Measurements from ENCODE around the gene PTPRR.

Gene PTPRR

DNA sequence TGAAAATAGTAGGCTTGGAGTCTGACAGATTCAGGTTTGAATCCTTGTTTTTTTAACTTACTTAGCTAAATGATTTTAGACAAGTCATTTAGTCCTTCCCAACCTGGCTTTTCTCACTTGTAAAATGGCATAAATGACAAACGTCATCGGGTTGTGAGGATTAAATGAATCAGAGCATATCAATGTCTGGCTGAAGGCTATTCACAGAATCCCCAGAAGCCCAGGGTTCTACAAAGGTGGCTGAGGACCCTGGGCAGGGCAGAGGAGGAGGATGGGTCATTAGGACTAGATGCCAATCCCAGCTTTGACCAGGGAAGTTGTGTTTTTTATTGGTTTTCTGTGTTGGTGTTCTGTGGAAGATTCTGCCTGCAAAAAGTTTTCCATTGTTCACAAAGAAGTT is 275.7 kb downstream of the PTPRR start:
- H3K36me3 ChIP-seq (ENCODE audit: control insufficient read depth, insufficient read depth, low read length): no peaks in the 10 kb centered on the region
- H3K4me3 ChIP-seq (replicated peaks; ENCODE audit: low read depth, low read length): no peak overlapping the region
- TF ChIP-seq, protein P1, sequence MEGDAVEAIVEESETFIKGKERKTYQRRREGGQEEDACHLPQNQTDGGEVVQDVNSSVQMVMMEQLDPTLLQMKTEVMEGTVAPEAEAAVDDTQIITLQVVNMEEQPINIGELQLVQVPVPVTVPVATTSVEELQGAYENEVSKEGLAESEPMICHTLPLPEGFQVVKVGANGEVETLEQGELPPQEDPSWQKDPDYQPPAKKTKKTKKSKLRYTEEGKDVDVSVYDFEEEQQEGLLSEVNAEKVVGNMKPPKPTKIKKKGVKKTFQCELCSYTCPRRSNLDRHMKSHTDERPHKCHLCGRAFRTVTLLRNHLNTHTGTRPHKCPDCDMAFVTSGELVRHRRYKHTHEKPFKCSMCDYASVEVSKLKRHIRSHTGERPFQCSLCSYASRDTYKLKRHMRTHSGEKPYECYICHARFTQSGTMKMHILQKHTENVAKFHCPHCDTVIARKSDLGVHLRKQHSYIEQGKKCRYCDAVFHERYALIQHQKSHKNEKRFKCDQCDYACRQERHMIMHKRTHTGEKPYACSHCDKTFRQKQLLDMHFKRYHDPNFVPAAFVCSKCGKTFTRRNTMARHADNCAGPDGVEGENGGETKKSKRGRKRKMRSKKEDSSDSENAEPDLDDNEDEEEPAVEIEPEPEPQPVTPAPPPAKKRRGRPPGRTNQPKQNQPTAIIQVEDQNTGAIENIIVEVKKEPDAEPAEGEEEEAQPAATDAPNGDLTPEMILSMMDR (IDR thresholded peaks at IDR 0.05; ENCODE audit: insufficient read depth, low read length, poor library complexity, severe bottlenecking): no peak
- no peak for DNase-seq (ENCODE audit: extremely low read depth, insufficient read length)
- H3K27me3 ChIP-seq (replicated peaks; ENCODE audit: control insufficient read depth, insufficient read depth, low read length): no peaks in the 10 kb centered on the region

DNA sequence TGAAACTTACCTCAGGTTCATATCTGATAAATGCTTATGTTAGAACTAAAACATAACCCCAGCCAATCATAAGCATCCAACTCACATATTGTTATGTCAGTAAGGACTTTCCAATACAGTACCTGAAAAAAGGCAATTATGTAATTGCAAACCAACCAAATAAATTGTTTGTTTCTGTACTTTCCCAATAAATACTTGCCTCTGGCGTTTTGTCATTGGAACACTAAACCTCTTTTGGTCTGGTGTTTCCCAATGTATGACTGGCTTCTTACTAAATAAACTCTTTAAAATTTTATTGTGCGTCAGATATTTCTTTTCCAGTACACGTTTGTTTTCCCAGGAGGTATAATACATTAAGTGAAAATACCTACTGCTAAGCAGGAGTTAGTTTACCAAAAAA is 276.6 kb downstream of the PTPRR start:
- TF ChIP-seq, protein P1 (IDR thresholded peaks at IDR 0.05; ENCODE audit: insufficient read depth, low read length, poor library complexity, severe bottlenecking): no peak
- Histone ChIP-seq H3K27me3 (replicated peaks; ENCODE audit: control insufficient read depth, insufficient read depth, low read length) (no peaks in the 10 kb centered on the region), H3K4me3 (replicated peaks; ENCODE audit: low read depth, low read length) (no peak overlapping the region), H3K36me3 (ENCODE audit: control insufficient read depth, insufficient read depth, low read length) (no peaks in the 10 kb centered on the region)
- no peak for DNase-seq (ENCODE audit: extremely low read depth, insufficient read length)

DNA sequence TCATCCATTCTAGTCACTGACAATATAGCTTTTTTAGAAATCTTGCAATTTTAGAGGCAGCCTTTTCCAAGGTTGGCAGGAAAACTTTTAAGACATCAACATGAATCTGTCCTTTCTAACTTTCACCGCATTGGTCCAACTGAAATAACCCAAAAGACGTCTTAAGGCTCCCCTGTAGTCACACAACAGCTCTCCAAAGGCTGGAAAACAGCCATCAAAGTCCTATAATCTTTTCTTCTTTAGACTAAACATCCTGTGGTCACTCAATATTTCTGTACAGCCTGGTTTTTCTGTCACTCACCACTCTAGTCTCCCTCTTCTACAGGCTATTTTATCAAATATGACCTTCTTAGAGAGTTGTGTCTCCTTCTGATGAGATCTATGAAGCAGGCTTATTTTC is 278.8 kb downstream of the PTPRR start:
- no peak for DNase-seq (ENCODE audit: extremely low read depth, insufficient read length)
- no peaks in the 10 kb centered on the region for H3K27me3 ChIP-seq (replicated peaks; ENCODE audit: control insufficient read depth, insufficient read depth, low read length)
- H3K36me3 ChIP-seq (ENCODE audit: control insufficient read depth, insufficient read depth, low read length): no peaks in the 10 kb centered on the region
- H3K4me3 ChIP-seq (replicated peaks; ENCODE audit: low read depth, low read length): no peak overlapping the region
- TF ChIP-seq, protein P1 (IDR thresholded peaks at IDR 0.05; ENCODE audit: insufficient read depth, low read length, poor library complexity, severe bottlenecking): no peak

DNA sequence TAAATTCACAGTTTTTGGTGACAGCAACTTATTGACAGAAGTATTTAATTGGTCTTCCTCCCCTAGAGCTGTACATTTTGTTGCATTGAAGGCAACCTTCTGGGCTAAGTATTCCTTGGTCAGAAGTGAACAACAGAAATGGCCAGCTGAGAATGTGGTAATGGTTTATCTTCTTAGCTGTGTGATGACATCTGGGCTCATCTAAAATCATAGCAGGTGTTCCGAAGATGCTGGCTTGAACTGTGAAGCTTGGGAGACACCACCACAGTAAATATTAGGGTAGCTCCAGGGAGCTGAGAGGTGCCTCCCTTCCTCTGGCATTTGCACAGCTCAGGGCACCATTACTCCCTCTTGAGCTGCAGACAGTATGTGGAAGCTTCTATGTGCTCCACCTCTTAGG is 279.6 kb downstream of the PTPRR start:
- Histone ChIP-seq H3K4me3 (replicated peaks; ENCODE audit: low read depth, low read length) (no peak overlapping the region), H3K27me3 (replicated peaks; ENCODE audit: control insufficient read depth, insufficient read depth, low read length) (no peaks in the 10 kb centered on the region), H3K36me3 (ENCODE audit: control insufficient read depth, insufficient read depth, low read length) (no peaks in the 10 kb centered on the region)
- TF ChIP-seq, protein P1 (IDR thresholded peaks at IDR 0.05; ENCODE audit: insufficient read depth, low read length, poor library complexity, severe bottlenecking): no peak
- DNase-seq (ENCODE audit: extremely low read depth, insufficient read length): no peak

DNA sequence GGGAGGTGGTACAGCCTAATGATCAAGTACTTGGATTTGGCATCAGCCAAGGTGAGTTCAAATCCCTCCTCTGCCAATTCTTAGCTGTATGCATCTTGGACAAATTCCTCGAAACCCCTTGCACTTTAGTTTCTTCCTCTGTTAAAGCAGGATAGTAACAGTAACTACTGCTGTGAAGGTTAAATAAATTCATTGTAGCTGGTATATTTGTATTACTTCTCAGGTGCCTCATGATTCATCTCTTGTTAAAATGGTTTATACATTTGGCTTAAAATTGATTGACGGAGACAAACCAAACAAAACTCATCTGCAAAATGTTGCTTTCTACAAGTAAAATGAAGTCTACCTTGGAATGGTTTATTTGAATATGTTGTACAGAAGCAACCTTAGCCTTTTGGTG is 281.0 kb downstream of the PTPRR start:
- no peak for DNase-seq (ENCODE audit: extremely low read depth, insufficient read length)
- H3K36me3 ChIP-seq (ENCODE audit: control insufficient read depth, insufficient read depth, low read length): no peaks in the 10 kb centered on the region
- TF ChIP-seq, protein P1 (IDR thresholded peaks at IDR 0.05; ENCODE audit: insufficient read depth, low read length, poor library complexity, severe bottlenecking): no peak
- no peak overlapping the region for H3K4me3 ChIP-seq (replicated peaks; ENCODE audit: low read depth, low read length)
- H3K27me3 ChIP-seq (replicated peaks; ENCODE audit: control insufficient read depth, insufficient read depth, low read length): no peaks in the 10 kb centered on the region

DNA sequence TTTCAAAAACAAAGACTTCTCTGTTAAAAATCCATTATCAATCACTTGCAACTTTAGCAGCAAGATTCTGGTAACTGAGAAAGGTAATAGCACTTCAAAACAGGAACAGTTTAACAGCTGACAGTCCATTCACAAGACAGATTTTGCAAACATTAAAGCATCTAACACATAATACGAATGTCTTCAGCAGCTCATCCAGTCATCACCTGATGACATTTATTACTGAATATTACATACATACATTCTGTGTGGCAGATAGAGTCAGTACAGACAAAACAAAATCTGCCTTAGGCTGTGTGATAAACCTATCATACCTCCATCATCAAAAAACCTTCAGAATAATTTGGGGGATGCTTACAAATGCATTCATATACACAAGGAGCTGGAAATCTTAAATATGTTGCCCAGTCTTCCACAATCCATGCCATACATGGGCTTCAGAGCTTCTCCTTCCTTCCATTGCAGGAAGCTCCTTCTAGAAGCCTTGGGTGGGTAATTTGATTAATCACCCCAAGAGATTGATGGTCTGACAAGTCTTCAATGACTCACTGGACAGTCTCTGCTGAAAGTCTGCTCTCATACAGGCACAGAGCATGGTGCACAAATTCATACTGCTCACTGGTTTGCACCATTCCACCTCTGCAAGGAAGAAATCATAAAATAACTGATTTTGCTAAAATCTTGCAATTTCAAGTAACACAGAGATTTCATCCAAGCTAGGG is 281.7 kb downstream of the PTPRR start:
- TF ChIP-seq, protein P1 (IDR thresholded peaks at IDR 0.05; ENCODE audit: insufficient read depth, low read length, poor library complexity, severe bottlenecking): no peak
- Histone ChIP-seq H3K4me3 (replicated peaks; ENCODE audit: low read depth, low read length) (no peak overlapping the region), H3K27me3 (replicated peaks; ENCODE audit: control insufficient read depth, insufficient read depth, low read length) (no peaks in the 10 kb centered on the region), H3K36me3 (ENCODE audit: control insufficient read depth, insufficient read depth, low read length) (no peaks in the 10 kb centered on the region)
- no peak for DNase-seq (ENCODE audit: extremely low read depth, insufficient read length)
